WTC11 (cell line): ENCODE measurements around the gene FOXP4. TPM values are rescaled to one million over a fixed set of nuclear protein-coding genes. Genes with fewer than 3 reads are reported as not detected.
"Not testable (repeated sequence)": the region's sequence is repeated elsewhere in the genome, so short reads cannot be mapped to it uniquely, and the experiment has no call there.

ENCODE experiments used
- ATAC-seq: fragments of 200-7000 bp; cut with Tn5 transposase; 2 replicates; pipeline ENCODE4 v1.10.0; 2021; ENCODE audit warnings: mild to moderate bottlenecking, moderate library complexity
- CTCF ChIA-PET: fragments of 300-600 bp; sonication (Branson Sonifier 250); formaldehyde crosslinking; loops from one replicate; lab custom pipeline; 2021; ENCODE audit warnings: antibody characterized with exemption; lab: Charles Lee
- POLR2A ChIA-PET: fragments of 350-600 bp; sonication (Branson Sonifier 250); formaldehyde crosslinking; loops from one replicate; lab custom pipeline; 2021; ENCODE audit warnings: antibody characterized with exemption; lab: Charles Lee
- DNase-seq: peaks from one replicate; pipeline ENCODE4 v3.0.0; 2021; ENCODE audit warnings: low spot score
- H3K27ac Mint-ChIP-seq: 2 replicates; pipeline ENCODE4 v1.8.0; 2021; ENCODE audit warnings: mixed read lengths
- H3K27me3 Mint-ChIP-seq: 2 replicates; pipeline ENCODE4 v1.8.0; 2021; ENCODE audit warnings: low read depth, mild to moderate bottlenecking, moderate library complexity, mixed read lengths
- H3K36me3 Mint-ChIP-seq: 2 replicates; pipeline ENCODE4 v1.8.0; 2021; ENCODE audit warnings: mixed read lengths
- H3K4me1 Mint-ChIP-seq: 2 replicates; pipeline ENCODE4 v1.8.0; 2022; ENCODE audit warnings: mixed read lengths
- H3K4me3 Mint-ChIP-seq: 2 replicates; pipeline ENCODE4 v1.8.0; 2021; ENCODE audit warnings: mild to moderate bottlenecking, moderate library complexity, mixed read lengths
- H3K9me3 Mint-ChIP-seq: 2 replicates; pipeline ENCODE4 v1.8.0; 2021; ENCODE audit warnings: mixed read lengths
- AR ChIP-seq: fragments of 250-450 bp; sonication (Bioruptor Pico); IDR thresholded peaks from 2 replicates; pipeline ENCODE4 v1.9.0; 2021; ENCODE audit warnings: mild to moderate bottlenecking
- ATF1 ChIP-seq: sonication (generic); formaldehyde crosslinking; IDR thresholded peaks from 2 replicates; pipeline ENCODE4 v1.8.1; 2023; ENCODE audit warnings: mild to moderate bottlenecking, moderate library complexity, missing genetic modification reagents
- MXD4 ChIP-seq: fragments of 250-450 bp; sonication (Bioruptor Pico); IDR thresholded peaks from 2 replicates; pipeline ENCODE4 v1.8.0; 2021; ENCODE audit warnings: mild to moderate bottlenecking, moderate library complexity, borderline replicate concordance
- NFATC4 ChIP-seq: fragments of 250-450 bp; sonication (Bioruptor Pico); IDR thresholded peaks from 2 replicates; pipeline ENCODE4 v1.9.0; 2021; ENCODE audit warnings: mild to moderate bottlenecking
- NFE2L1 ChIP-seq: sonication (generic); formaldehyde crosslinking; IDR thresholded peaks from 2 replicates; pipeline ENCODE4 v1.8.1; 2023; ENCODE audit warnings: missing genetic modification reagents
- SMAD4 ChIP-seq: sonication (generic); formaldehyde crosslinking; IDR thresholded peaks from 2 replicates; pipeline ENCODE4 v1.8.0; 2022; ENCODE audit warnings: mild to moderate bottlenecking, missing genetic modification reagents
- TEAD1 ChIP-seq: sonication (generic); formaldehyde crosslinking; IDR thresholded peaks from 2 replicates; pipeline ENCODE4 v1.8.0; 2022; ENCODE audit warnings: mild to moderate bottlenecking, missing genetic modification reagents
- ZBTB21 ChIP-seq: sonication (generic); formaldehyde crosslinking; IDR thresholded peaks from 2 replicates; pipeline ENCODE4 v1.8.1; 2023; ENCODE audit warnings: mild to moderate bottlenecking, missing genetic modification reagents, borderline replicate concordance
- ZNF219 ChIP-seq: sonication (generic); formaldehyde crosslinking; IDR thresholded peaks from 2 replicates; pipeline ENCODE4 v1.8.0; 2023; ENCODE audit warnings: missing genetic modification reagents, mild to moderate bottlenecking, borderline replicate concordance
- ZNF532 ChIP-seq: fragments of 250-450 bp; sonication (Bioruptor Pico); IDR thresholded peaks from 2 replicates; pipeline ENCODE4 v1.9.0; 2021; ENCODE audit warnings: mild to moderate bottlenecking, borderline replicate concordance
- ZNF671 ChIP-seq: fragments of 250-450 bp; sonication (Bioruptor Pico); IDR thresholded peaks from 2 replicates; pipeline ENCODE4 v1.8.0; 2021; ENCODE audit warnings: mild to moderate bottlenecking
- total RNA-seq: library from RNA; stranded (reverse); gene quantifications from 3 replicates; pipeline ENCODE4 v1.2.3, GENCODE V29; 2021
- TF ChIP-seq, protein P1 (sequence below): sonication (generic); formaldehyde crosslinking; IDR thresholded peaks from 2 replicates; pipeline ENCODE4 v1.8.1; 2022; ENCODE audit warnings: low read depth, mild to moderate bottlenecking, moderate library complexity, missing genetic modification reagents, borderline replicate concordance
- TF ChIP-seq, protein P2 (sequence below): sonication (generic); formaldehyde crosslinking; IDR thresholded peaks from 2 replicates; pipeline ENCODE4 v1.8.0; 2023; ENCODE audit warnings: missing genetic modification reagents, mild to moderate bottlenecking, borderline replicate concordance
- TF ChIP-seq, protein P3 (sequence below): sonication (generic); formaldehyde crosslinking; IDR thresholded peaks from 2 replicates; pipeline ENCODE4 v1.8.0; 2022; ENCODE audit warnings: mild to moderate bottlenecking, missing genetic modification reagents

Gene FOXP4
- total RNA-seq, 1 experiment from 2014 or later: 36.6 TPM

- TF ChIP-seq SMAD4 (CRISPR knock-in tag): no peak
Observed at GRCh38 chr6:41615311-41615710, 69.1 kb downstream of the FOXP4 start (continued).

DNA sequence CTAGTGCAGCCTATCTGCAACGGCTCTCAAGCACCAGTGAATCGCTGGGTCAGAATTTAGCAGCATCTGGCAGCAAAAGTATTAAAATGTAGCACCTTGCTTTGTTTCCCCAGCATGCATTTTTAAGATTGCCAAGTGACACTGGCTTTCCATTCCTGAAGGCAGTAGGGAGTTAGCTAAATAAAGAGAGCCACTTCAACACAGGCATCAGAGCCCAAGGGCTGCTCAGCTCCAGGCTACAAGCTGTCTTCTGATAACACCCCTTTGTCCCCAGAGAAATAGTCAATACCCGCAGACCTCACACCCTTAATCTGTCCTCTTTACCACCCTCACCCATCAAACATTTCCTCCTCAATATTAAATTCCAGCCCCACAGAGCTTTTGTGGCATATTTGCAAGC lies 72.4 kb downstream of the FOXP4 start:
- ChIA-PET POLR2A (no interaction called here), CTCF (interaction anchor here (0.9 kb wide), 2 partner anchors 16 to 65 kb away, joined by 3 to 5 read pairs; no protein-coding TSS in a partner anchor)
- Mint-ChIP-seq H3K27ac (no peak overlapping the region), H3K4me3 (no peak overlapping the region), H3K36me3 (peaks cover 30% of the 10 kb centered on the region), H3K27me3 (peaks cover 21% of the 10 kb centered on the region), H3K9me3 (peaks cover 42% of the 10 kb centered on the region), H3K4me1 (peaks cover 23% of the 10 kb centered on the region)
- TF ChIP-seq MXD4 (no peak), ZNF219 (CRISPR knock-in tag) (no peak), AR (CRISPR knock-in tag) (no peak), ZBTB21 (no peak), ZNF532 (CRISPR knock-in tag) (no peak), ZNF671 (CRISPR knock-in tag) (no peak), SMAD4 (CRISPR knock-in tag) (no peak), TEAD1 (no peak), ATF1 (CRISPR knock-in tag) (no peak)
- TF ChIP-seq, protein P1, sequence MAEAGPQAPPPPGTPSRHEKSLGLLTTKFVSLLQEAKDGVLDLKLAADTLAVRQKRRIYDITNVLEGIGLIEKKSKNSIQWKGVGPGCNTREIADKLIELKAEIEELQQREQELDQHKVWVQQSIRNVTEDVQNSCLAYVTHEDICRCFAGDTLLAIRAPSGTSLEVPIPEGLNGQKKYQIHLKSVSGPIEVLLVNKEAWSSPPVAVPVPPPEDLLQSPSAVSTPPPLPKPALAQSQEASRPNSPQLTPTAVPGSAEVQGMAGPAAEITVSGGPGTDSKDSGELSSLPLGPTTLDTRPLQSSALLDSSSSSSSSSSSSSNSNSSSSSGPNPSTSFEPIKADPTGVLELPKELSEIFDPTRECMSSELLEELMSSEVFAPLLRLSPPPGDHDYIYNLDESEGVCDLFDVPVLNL (CRISPR knock-in tag): no peak
- ATAC-seq (no peak), DNase-seq (no peak)

GRCh38 chr6:41619193-41619592 lies 73.0 kb downstream of the FOXP4 start:
- H3K4me1 Mint-ChIP-seq: peaks cover 23% of the 10 kb centered on the region
- H3K4me3 Mint-ChIP-seq, POLR2A ChIA-PET, ATAC-seq, DNase-seq, CTCF ChIA-PET, H3K27ac Mint-ChIP-seq: not testable (repeated sequence)
- H3K9me3 Mint-ChIP-seq: peaks cover 36% of the 10 kb centered on the region
- peaks cover 27% of the 10 kb centered on the region for H3K36me3 Mint-ChIP-seq
- H3K27me3 Mint-ChIP-seq: peaks cover 16% of the 10 kb centered on the region

- DNase-seq (no peak), ATAC-seq (no peak)
- Mint-ChIP-seq H3K4me1 (peaks cover 33% of the 10 kb centered on the region), H3K36me3 (peaks cover 19% of the 10 kb centered on the region), H3K27ac (no peak overlapping the region), H3K4me3 (no peak overlapping the region), H3K27me3 (peaks cover 3% of the 10 kb centered on the region; the same call in 1 of the 2 replicates), H3K9me3 (peaks cover 23% of the 10 kb centered on the region)
- CTCF ChIA-PET: no interaction called here
- POLR2A ChIA-PET: no interaction called here
- TF ChIP-seq, protein P2, sequence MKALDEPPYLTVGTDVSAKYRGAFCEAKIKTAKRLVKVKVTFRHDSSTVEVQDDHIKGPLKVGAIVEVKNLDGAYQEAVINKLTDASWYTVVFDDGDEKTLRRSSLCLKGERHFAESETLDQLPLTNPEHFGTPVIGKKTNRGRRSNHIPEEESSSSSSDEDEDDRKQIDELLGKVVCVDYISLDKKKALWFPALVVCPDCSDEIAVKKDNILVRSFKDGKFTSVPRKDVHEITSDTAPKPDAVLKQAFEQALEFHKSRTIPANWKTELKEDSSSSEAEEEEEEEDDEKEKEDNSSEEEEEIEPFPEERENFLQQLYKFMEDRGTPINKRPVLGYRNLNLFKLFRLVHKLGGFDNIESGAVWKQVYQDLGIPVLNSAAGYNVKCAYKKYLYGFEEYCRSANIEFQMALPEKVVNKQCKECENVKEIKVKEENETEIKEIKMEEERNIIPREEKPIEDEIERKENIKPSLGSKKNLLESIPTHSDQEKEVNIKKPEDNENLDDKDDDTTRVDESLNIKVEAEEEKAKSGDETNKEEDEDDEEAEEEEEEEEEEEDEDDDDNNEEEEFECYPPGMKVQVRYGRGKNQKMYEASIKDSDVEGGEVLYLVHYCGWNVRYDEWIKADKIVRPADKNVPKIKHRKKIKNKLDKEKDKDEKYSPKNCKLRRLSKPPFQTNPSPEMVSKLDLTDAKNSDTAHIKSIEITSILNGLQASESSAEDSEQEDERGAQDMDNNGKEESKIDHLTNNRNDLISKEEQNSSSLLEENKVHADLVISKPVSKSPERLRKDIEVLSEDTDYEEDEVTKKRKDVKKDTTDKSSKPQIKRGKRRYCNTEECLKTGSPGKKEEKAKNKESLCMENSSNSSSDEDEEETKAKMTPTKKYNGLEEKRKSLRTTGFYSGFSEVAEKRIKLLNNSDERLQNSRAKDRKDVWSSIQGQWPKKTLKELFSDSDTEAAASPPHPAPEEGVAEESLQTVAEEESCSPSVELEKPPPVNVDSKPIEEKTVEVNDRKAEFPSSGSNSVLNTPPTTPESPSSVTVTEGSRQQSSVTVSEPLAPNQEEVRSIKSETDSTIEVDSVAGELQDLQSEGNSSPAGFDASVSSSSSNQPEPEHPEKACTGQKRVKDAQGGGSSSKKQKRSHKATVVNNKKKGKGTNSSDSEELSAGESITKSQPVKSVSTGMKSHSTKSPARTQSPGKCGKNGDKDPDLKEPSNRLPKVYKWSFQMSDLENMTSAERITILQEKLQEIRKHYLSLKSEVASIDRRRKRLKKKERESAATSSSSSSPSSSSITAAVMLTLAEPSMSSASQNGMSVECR (CRISPR knock-in tag): no peak
- no peak for TF ChIP-seq MXD4
- no peak for TF ChIP-seq NFATC4
- TF ChIP-seq, protein P3, sequence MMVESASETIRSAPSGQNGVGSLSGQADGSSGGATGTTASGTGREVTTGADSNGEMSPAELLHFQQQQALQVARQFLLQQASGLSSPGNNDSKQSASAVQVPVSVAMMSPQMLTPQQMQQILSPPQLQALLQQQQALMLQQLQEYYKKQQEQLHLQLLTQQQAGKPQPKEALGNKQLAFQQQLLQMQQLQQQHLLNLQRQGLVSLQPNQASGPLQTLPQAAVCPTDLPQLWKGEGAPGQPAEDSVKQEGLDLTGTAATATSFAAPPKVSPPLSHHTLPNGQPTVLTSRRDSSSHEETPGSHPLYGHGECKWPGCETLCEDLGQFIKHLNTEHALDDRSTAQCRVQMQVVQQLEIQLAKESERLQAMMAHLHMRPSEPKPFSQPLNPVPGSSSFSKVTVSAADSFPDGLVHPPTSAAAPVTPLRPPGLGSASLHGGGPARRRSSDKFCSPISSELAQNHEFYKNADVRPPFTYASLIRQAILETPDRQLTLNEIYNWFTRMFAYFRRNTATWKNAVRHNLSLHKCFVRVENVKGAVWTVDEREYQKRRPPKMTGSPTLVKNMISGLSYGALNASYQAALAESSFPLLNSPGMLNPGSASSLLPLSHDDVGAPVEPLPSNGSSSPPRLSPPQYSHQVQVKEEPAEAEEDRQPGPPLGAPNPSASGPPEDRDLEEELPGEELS (CRISPR knock-in tag): no peak
- TF ChIP-seq NFE2L1 (CRISPR knock-in tag): no peak
Observed at GRCh38 chr6:41621367-41621766, 75.2 kb downstream of the FOXP4 start.
